ENCODE measurements around the gene ANAPC2.

GRCh38 chr9:137221506-137222111 lies 33.2 kb upstream of the ANAPC2 start:
- no peak for TF ChIP-seq CTCF (IDR thresholded peaks at IDR 0.05)
- TF ChIP-seq IRF2 (CRISPR knock-in tag; IDR thresholded peaks at IDR 0.05; ENCODE audit: borderline replicate concordance, low read depth): no peak
- no peak for TF ChIP-seq CREM (CRISPR knock-in tag; IDR thresholded peaks at IDR 0.05)
- TF ChIP-seq MAX (CRISPR knock-in tag; IDR thresholded peaks at IDR 0.05): no peak; the same call in 1 of the 2 replicates
- TF ChIP-seq ESRRA (CRISPR knock-in tag; IDR thresholded peaks at IDR 0.05; ENCODE audit: borderline replicate concordance): no peak
- TF ChIP-seq ATF3 (CRISPR knock-in tag; conservative IDR thresholded peaks at IDR 0.05): no peak
- no peak for TF ChIP-seq ZNF532 (CRISPR knock-in tag; IDR thresholded peaks at IDR 0.05; ENCODE audit: borderline replicate concordance)
- no peak for TF ChIP-seq NFE2L1 (CRISPR knock-in tag; IDR thresholded peaks at IDR 0.05)
- TF ChIP-seq ZNF121 (CRISPR knock-in tag; IDR thresholded peaks at IDR 0.05): no peak
- no peak for TF ChIP-seq NR3C1 (CRISPR knock-in tag; conservative IDR thresholded peaks at IDR 0.05; ENCODE audit: low read depth)

Data from WTC11 (cell line).